Activated CD4-positive, alpha-beta T cell treated with anti-CD3 and anti-CD28 coated beads, Interleukin-2, amount 50 U/mL, for 1 hour (primary cell): ENCODE measurements around the gene TMOD4.

Experiments used
- DNase-seq: peaks from one replicate; pipeline ENCODE4 v3.0.0-alpha.2; 2020

The TMOD4 gene

GRCh38 chr1:151175041-151175741 is 590 bp downstream of the TMOD4 start:
- DNase-seq: no peak

GRCh38 chr1:151171190-151171589 is 4.6 kb downstream of the TMOD4 start:
- DNase-seq: no peak

GRCh38 chr1:151167116-151167515 is 8.7 kb downstream of the TMOD4 start:
- DNase-seq: no peak

- DNase-seq: no peak
These were observed 9.2 kb downstream of the TMOD4 start for GRCh38 chr1:151166505-151166956.

- DNase-seq: peak; percentile 93
These were observed 9.9 kb downstream of the TMOD4 start, which contains the start of the genes LYSMD1 and SCNM1 for GRCh38 chr1:151165738-151166504. Gene LYSMD1 (minus strand): TSS chr1:151165902. CDS start chr1:151165258, 644 bp downstream. Gene SCNM1 (plus strand): TSS chr1:151166144. CDS start chr1:151166153, 9 bp downstream.

GRCh38 chr1:151165281-151165737 is 10.5 kb downstream of the TMOD4 start:
- DNase-seq: no peak

DNA sequence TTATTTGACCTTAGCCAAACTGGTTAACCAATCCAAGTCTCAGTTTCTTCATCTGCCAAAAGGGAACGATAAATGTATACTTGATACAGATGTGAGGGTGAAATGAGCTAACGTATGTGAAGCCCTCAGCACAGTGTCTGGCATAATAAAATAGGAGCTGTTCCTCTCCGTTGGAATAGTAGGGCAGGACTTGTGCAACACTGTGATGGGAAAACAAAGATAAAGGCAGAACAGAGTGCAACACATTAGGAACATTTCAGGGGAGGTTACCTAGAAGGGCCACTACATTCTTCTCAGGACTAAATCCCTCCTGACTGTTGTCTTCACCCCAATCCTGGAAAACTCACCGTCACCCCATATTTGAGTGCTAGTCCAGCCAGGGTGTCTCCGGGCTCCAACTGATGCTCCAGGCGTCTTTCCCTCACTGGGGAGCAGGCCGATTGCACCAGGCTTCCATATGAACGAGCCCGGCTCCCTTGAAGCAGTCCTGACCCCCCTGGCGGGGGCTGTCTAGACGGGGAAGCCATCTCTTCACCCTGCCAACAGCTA is 11.0 kb downstream of the TMOD4 start:
- DNase-seq: no peak

DNA sequence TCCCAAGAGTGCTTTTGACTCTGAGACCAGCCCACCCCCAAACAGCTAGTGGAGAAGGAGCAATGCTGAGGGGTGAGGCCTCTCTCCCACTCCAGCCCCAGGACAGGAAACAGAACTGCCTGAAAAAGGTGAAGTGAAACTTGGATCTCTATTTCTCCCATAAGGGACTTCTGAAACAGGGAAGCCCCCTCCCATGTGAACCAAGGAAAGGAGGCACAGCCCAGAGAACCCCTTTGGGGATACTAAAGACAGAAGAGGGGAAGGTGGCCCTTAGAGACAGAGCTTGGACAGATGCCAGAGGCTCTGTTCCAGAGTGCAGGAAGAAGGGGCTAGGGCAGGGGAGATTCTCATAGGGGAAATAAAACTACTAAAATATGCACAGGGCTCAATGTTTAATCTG is 16.4 kb downstream of the TMOD4 start:
- no peak for DNase-seq

- DNase-seq: no peak
These were observed 17.0 kb downstream of the TMOD4 start for GRCh38 chr1:151158751-151159251.

DNA sequence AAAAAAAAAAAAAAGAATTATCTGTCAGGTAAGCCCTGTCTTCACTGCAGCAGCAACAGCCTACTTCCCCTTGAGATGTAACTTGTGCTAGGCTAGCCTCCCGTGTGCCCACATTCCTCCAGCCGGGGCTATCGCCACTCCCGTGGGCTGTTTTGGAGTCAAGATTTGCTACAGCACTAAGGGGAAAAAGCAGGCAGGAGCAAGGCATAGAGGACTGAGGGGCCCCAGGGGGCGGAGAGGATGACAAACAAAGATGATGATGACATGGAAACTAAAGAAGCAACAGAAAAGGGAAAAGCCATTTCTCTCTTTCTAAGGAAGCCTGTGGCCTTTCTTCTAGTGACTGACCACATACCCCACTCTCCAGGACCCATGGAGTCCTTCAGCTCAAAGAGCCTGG is 17.5 kb downstream of the TMOD4 start:
- peak; percentile 26 for DNase-seq

GRCh38 chr1:151157067-151157531 is 18.7 kb downstream of the TMOD4 start:
- DNase-seq: peak; percentile 43

- peak; percentile 70 for DNase-seq
These were observed 19.3 kb downstream of the TMOD4 start, which contains the start of gene TNFAIP8L2 for GRCh38 chr1:151156515-151156819. Gene TNFAIP8L2 (plus strand): TSS chr1:151156649. CDS start chr1:151158698, 2,049 bp downstream.

GRCh38 chr1:151147665-151148064 is 28.1 kb downstream of the TMOD4 start:
- DNase-seq: no peak

DNA sequence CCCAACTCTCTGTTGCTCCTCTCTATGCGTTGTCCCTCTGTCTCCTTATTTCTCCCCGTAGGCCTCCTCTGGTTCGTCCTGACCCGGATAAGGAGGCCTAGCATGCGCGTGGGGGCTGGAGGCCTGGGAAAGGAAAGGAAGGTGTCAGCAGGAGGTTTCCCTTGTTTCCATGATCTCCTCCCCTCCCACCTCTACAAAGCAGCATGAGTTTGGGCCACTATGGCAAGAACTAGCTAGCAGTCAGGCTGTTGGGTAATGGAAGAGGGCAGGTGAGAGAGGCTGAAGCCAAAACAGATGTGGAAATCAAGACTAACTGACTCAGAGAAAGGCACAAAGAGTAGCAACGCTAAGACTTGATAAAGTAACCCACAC is 28.7 kb downstream of the TMOD4 start:
- DNase-seq: no peak

DNA sequence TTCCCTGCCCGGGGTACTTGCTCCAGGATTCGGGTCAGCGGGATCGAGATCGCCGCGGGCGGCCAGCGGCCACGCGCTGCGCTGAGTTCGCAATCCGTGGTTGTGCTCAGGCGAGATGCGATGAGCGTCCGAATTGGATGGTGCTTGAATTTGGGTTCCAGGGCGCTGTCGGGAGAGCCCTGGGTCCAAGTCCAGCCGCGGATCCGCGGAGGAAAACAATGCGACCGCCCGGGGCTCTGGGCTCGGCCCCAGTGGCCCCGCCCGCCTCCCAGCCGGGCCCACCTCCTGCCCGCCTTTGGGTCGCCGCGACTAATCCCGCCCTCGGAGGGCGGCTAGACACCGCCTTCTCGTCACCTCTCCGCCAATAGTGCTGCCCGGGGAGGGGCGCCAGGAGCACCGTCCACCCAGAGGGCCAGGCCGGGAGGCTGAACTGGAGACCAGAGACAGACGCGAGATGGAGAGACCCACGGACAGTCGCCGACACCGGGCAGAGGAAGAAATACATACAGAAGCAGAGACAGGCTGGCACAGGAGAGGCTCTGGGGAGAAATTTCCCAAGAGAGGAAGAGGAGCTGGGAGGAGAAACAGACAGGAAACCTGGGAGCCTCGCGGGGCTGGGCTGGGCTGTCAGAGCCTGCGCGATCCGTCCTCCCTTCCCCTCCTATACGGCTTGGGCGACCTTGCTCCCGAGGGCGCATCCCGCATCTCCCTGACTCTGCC is 29.2 kb downstream of the TMOD4 start, which contains the start of gene SEMA6C:
Gene SEMA6C (minus strand): TSS at position 220 of the 720 bp plus-strand sequence. CDS start 4,010 bp downstream, outside the sequence.
- peak; percentile 82 for DNase-seq

DNA sequence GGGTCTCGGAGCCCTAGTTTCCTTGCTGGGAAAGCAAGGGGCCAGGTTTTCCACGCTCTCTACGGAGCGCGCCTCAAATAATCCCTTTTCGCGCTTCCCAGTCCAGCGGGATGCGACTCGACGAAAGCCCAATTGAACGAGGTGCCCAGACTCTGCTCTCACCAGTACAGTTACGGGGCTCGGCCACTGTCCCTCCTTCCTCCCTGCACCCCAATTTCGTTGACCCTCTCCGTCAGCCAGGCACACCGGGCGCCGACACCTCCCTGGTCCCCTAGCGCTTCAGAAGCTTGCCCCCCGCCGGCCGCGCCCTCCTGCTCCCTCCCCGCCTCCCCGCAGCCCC is 29.7 kb downstream of the TMOD4 start:
- no peak for DNase-seq

GRCh38 chr1:151145304-151146071 is 30.3 kb downstream of the TMOD4 start:
- no peak for DNase-seq

GRCh38 chr1:151144474-151145303 is 31.1 kb downstream of the TMOD4 start:
- DNase-seq: no peak

- no peak for DNase-seq
These were observed 31.8 kb downstream of the TMOD4 start for GRCh38 chr1:151143986-151144385.

DNA sequence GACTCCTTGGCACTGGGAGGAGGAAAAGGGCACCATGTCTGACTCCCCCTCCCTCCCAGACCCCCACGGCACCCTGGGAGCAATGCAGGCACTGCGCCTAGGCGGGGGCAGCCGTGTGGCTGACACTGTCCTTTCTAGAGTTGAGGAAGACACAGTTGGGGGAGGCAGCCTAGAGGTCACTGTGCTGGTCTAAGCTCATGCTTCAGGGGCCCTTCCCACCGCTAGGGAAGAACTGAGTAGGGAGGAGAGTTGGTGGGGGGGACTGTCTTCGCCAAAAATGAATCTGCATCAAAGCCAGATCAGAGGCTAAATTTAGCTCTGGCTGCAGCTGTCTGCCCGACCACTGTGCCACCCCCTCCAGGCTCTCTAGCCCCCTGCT is 32.7 kb downstream of the TMOD4 start:
- DNase-seq: no peak
